Astrocyte (in vitro differentiated cells and primary cell): ENCODE measurements around the gene ATXN7L1.

Experiments
- EZH2 ChIP-seq: IDR thresholded peaks from 2 replicates; pipeline ENCODE4 v1.6.1; 2012; ENCODE audit warnings: mild to moderate bottlenecking, low read length, inconsistent platforms; ENCODE audit not compliant: insufficient read depth
- TF ChIP-seq, protein P1 (sequence below): IDR thresholded peaks from 2 replicates; pipeline ENCODE4 v1.5.1; 2011; ENCODE audit warnings: low read depth, mild to moderate bottlenecking, inconsistent platforms, low read length, moderate library complexity; ENCODE audit not compliant: insufficient read depth

DNA sequence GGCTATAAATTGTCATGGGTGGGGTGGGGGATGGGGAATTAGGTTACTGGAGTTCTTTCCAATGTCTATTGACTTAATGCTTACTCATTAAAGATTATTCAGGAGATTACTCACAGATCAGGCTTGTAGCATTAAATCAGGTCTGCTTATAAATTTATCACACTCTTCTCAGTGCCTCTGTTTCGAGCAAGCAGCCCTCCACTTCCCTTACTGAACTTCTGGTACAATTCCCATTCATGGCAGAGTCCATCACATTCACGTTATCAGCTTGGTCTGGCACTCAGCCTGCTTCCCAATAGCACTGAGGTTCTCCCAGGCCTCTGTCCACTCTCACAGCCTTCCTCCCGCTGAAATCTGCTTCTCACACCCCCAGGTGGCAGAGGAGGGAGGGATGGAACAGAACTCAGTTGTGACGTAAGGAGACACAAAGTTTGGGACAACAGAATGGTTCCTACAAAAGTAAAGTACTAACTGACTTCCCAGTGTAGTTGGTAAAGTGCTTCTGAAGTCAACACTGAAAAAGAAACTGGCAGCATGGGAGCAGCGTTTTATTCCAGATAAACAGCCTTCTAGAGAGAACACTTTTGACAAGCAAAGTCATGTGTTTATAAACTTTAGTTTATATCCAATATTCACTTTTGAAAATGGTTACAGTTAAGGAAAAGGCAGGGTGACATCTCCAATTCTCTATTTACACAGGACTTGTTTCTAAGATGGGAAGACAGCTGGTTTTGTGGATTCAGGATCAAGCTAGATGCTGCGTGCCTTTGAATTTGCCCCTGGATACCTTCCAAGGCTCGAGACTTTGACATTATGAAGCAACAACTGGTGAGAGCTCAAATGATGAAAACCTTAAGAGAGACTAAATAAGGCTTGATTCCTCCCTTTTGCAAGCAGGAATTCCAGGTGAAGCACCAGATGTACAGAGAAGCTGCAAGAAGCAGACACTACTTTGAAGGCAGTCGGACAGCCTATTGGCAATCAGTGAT lies 81.4 kb downstream of the ATXN7L1 start:
- TF ChIP-seq, protein P1, sequence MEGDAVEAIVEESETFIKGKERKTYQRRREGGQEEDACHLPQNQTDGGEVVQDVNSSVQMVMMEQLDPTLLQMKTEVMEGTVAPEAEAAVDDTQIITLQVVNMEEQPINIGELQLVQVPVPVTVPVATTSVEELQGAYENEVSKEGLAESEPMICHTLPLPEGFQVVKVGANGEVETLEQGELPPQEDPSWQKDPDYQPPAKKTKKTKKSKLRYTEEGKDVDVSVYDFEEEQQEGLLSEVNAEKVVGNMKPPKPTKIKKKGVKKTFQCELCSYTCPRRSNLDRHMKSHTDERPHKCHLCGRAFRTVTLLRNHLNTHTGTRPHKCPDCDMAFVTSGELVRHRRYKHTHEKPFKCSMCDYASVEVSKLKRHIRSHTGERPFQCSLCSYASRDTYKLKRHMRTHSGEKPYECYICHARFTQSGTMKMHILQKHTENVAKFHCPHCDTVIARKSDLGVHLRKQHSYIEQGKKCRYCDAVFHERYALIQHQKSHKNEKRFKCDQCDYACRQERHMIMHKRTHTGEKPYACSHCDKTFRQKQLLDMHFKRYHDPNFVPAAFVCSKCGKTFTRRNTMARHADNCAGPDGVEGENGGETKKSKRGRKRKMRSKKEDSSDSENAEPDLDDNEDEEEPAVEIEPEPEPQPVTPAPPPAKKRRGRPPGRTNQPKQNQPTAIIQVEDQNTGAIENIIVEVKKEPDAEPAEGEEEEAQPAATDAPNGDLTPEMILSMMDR, result no peak
- no peak for TF ChIP-seq EZH2
